Vagina (tissue), 2 donors: ENCODE data around the gene ECHS1. TPM values are rescaled to one million over a fixed set of nuclear protein-coding genes. Genes with fewer than 3 reads are reported as not detected.

ENCODE experiments used
- DNase-seq, 2 donors: peaks; one replicate each; pipeline ENCODE4 v3.0.0-alpha.2; 2017; ENCODE audit errors: extremely low spot score in 2 of 2
- H3K27ac ChIP-seq: fragments of 200-600 bp; sonication (generic); one replicate; pipeline ENCODE4 v1.5.1; 2019
- H3K27me3 ChIP-seq: fragments of 200-600 bp; sonication (generic); one replicate; pipeline ENCODE4 v1.5.1; 2019
- H3K36me3 ChIP-seq, 2 donors: fragments of 200-600 bp; sonication (generic); one replicate each; pipeline ENCODE4 v1.5.1; 2017 to 2019
- H3K4me1 ChIP-seq: fragments of 200-600 bp; sonication (generic); one replicate; pipeline ENCODE4 v1.5.1; 2019
- H3K4me3 ChIP-seq, 2 donors: fragments of 200-600 bp; sonication (generic); 1 replicate in 1 of 2; 2 replicates in 1 of 2; pipeline ENCODE4 v1.5.1; 2016 to 2019
- H3K9me3 ChIP-seq: fragments of 200-600 bp; sonication (generic); one replicate; pipeline ENCODE4 v1.5.1; 2019
- CTCF ChIP-seq, 3 experiments: fragments of 450-650 bp in 2 of 3; fragments of 200-600 bp in 1 of 3; sonication (generic) in 1 of 3; IDR thresholded peaks; one replicate each; pipeline ENCODE4 v1.5.1; 2017 to 2019; ENCODE audit warnings: antibody characterized with exemption in 3 of 3, mild to moderate bottlenecking in 2 of 3, moderate library complexity in 2 of 3
- POLR2A ChIP-seq, 2 donors: fragments of 450-650 bp; IDR thresholded peaks; one replicate each; pipeline ENCODE4 v1.6.1; 2017; ENCODE audit warnings: antibody characterized with exemption in 2 of 2, mild to moderate bottlenecking in 2 of 2, moderate library complexity in 2 of 2
- POLR2AphosphoS5 ChIP-seq, 2 donors: sonication (generic); formaldehyde crosslinking; IDR thresholded peaks; one replicate each; pipeline ENCODE4 v1.9.0; 2017; ENCODE audit warnings: antibody characterized with exemption in 2 of 2, mild to moderate bottlenecking in 2 of 2, low read depth in 1 of 2; ENCODE audit not compliant: insufficient read depth in 1 of 2
- intact Hi-C: fragments of 100-400 bp; cut with DNase I; formaldehyde crosslinking; loops from one replicate; pipeline ENCODE4 v1.15.1; 2023
- total RNA-seq: library from RNA; depleted of rRNA; stranded (reverse); fragments of >200 nt; gene quantifications from one replicate; pipeline ENCODE4 v1.2.3, GENCODE V29; 2016

Gene ECHS1
- total RNA-seq, 1 donor from 2014 or later: 45.4 TPM

GRCh38 chr10:133328358-133329343 lies 44.5 kb downstream of the ECHS1 start:
- no peak for TF ChIP-seq POLR2A (IDR thresholded peaks at IDR 0.05)
- TF ChIP-seq POLR2AphosphoS5 (IDR thresholded peaks at IDR 0.05; ENCODE audit: insufficient read depth in 1 of 2, low read depth in 1 of 2): no peak
- no peak for TF ChIP-seq CTCF (IDR thresholded peaks at IDR 0.05)
- intact Hi-C loops: no loop called here
- no peak overlapping the region for H3K4me3 ChIP-seq
- H3K27ac ChIP-seq: no peak overlapping the region
- peaks cover 25% of the 10 kb centered on the region for H3K4me1 ChIP-seq
- H3K9me3 ChIP-seq: no peaks in the 10 kb centered on the region
- no peaks in the 10 kb centered on the region for H3K36me3 ChIP-seq
- peaks cover 25% of the 10 kb centered on the region for H3K27me3 ChIP-seq
- no peak for DNase-seq

- intact Hi-C loops: no loop called here
- H3K36me3 ChIP-seq: no peaks in the 10 kb centered on the region
- no peaks in the 10 kb centered on the region for H3K9me3 ChIP-seq
- DNase-seq: no peak
- peaks cover 25% of the 10 kb centered on the region for H3K27me3 ChIP-seq
- no peak for TF ChIP-seq POLR2AphosphoS5 (IDR thresholded peaks at IDR 0.05; ENCODE audit: insufficient read depth in 1 of 2, low read depth in 1 of 2)
- TF ChIP-seq CTCF (IDR thresholded peaks at IDR 0.05): no peak
- TF ChIP-seq POLR2A (IDR thresholded peaks at IDR 0.05): no peak
- no peak overlapping the region for H3K27ac ChIP-seq
- peaks cover 25% of the 10 kb centered on the region for H3K4me1 ChIP-seq
- no peak overlapping the region for H3K4me3 ChIP-seq
These were observed 45.4 kb downstream of the ECHS1 start for GRCh38 chr10:133327651-133328357.

- intact Hi-C loops: no loop called here
- no peak for TF ChIP-seq POLR2AphosphoS5 (IDR thresholded peaks at IDR 0.05; ENCODE audit: insufficient read depth in 1 of 2, low read depth in 1 of 2)
- no peak for TF ChIP-seq POLR2A (IDR thresholded peaks at IDR 0.05)
- no peak for TF ChIP-seq CTCF (IDR thresholded peaks at IDR 0.05)
These were observed 46.2 kb downstream of the ECHS1 start for GRCh38 chr10:133326745-133327650.

GRCh38 chr10:133326223-133326551 lies 47.0 kb downstream of the ECHS1 start:
- no peak overlapping the region for H3K27ac ChIP-seq
- H3K27me3 ChIP-seq: peaks cover 25% of the 10 kb centered on the region
- no peak for DNase-seq
- H3K4me1 ChIP-seq: peaks cover 25% of the 10 kb centered on the region
- peak overlapping the region; percentile 21 to 27 for H3K4me3 ChIP-seq
- intact Hi-C loops: no loop called here
- no peak for TF ChIP-seq POLR2A (IDR thresholded peaks at IDR 0.05)
- TF ChIP-seq CTCF (IDR thresholded peaks at IDR 0.05): no peak
- TF ChIP-seq POLR2AphosphoS5 (IDR thresholded peaks at IDR 0.05; ENCODE audit: insufficient read depth in 1 of 2, low read depth in 1 of 2): no peak
- no peaks in the 10 kb centered on the region for H3K9me3 ChIP-seq
- H3K36me3 ChIP-seq: no peaks in the 10 kb centered on the region

More at GRCh38 chr10:133326745-133327650, 46.2 kb downstream of the ECHS1 start:
- Histone ChIP-seq H3K4me1 (peaks cover 25% of the 10 kb centered on the region), H3K9me3 (no peaks in the 10 kb centered on the region), H3K4me3 (no peak overlapping the region), H3K36me3 (no peaks in the 10 kb centered on the region), H3K27me3 (peaks cover 25% of the 10 kb centered on the region), H3K27ac (no peak overlapping the region)
- no peak for DNase-seq
